Stomach (tissue), 9 donors: ENCODE measurements around the gene IFI6. TPM values are rescaled to one million over a fixed set of nuclear protein-coding genes. Genes with fewer than 3 reads are reported as not detected.
"Not testable (repeated sequence)": the region's sequence is repeated elsewhere in the genome, so short reads cannot be mapped to it uniquely, and the experiment has no call there.

Experiments used
- DNase-seq, 2 donors: peaks; one replicate each; pipeline versions ENCODE4 v3.0.0 to v3.0.0-alpha.2; 2013 to 2019
- H3K27ac ChIP-seq, 5 donors: fragments of 200-600 bp in 4 of 5; sonication (generic) in 4 of 5; one replicate each; pipeline ENCODE4 v1.5.1; 2013 to 2019; ENCODE audit warnings: mild to moderate bottlenecking in 1 of 5, moderate library complexity in 1 of 5
- H3K27me3 ChIP-seq, 3 donors: fragments of 200-600 bp; sonication (generic); one replicate each; pipeline ENCODE4 v1.5.1; 2017 to 2019; ENCODE audit warnings: mixed run types in 1 of 3
- H3K36me3 ChIP-seq, 4 donors: fragments of 200-600 bp; sonication (generic); 1 replicate in 3 of 4; 2 replicates in 1 of 4; pipeline ENCODE4 v1.5.1; 2016 to 2019
- H3K4me1 ChIP-seq, 4 donors: fragments of 200-600 bp; sonication (generic); one replicate each; pipeline ENCODE4 v1.5.1; 2016 to 2019
- H3K4me3 ChIP-seq, 4 donors: fragments of 200-600 bp; sonication (generic) in 3 of 4; one replicate each; pipeline ENCODE4 v1.5.1; 2016 to 2019; ENCODE audit warnings: mild to moderate bottlenecking in 1 of 4
- H3K9me3 ChIP-seq, 4 donors: fragments of 200-600 bp; sonication (generic); one replicate each; pipeline ENCODE4 v1.5.1; 2016 to 2019
- EP300 ChIP-seq: sonication (generic); formaldehyde crosslinking; IDR thresholded peaks from one replicate; pipeline ENCODE4 v1.6.1; 2017; ENCODE audit warnings: antibody characterized with exemption
- POLR2A ChIP-seq, 4 donors: fragments of 450-650 bp; IDR thresholded peaks; one replicate each; pipeline ENCODE4 v1.6.1; 2016; ENCODE audit warnings: antibody characterized with exemption in 4 of 4, control low read depth in 2 of 4, mild to moderate bottlenecking in 1 of 4, moderate library complexity in 1 of 4
- POLR2AphosphoS5 ChIP-seq, 3 donors: sonication (generic); formaldehyde crosslinking; IDR thresholded peaks; one replicate each; pipeline ENCODE4 v1.6.1; 2016; ENCODE audit warnings: antibody characterized with exemption in 3 of 3
- WGBS, 5 donors: extraction: QIAGEN DNeasy Blood & Tissue Kit in 3 of 5; methylation state at CpG; one replicate each; pipeline versions ENCODE4 v1.1.5 to v1.1.7; 2013 to 2018; 5-methylcytosine and 5-hydroxymethylcytosine counted together
- intact Hi-C: fragments of 100-400 bp; cut with DNase I; formaldehyde crosslinking; loops from one replicate; pipeline ENCODE4 v1.15.1; 2023; ENCODE audit warnings: low total_unique reads
- polyA plus RNA-seq, 3 donors: library from polyadenylated mRNA; stranded (reverse); fragments of 200-250 nt; gene quantifications; one replicate each; pipeline ENCODE4 v1.2.3, GENCODE V29; 2013
- total RNA-seq, 5 donors: library from RNA; depleted of rRNA; stranded (reverse); fragments of >200 nt; gene quantifications; one replicate each; pipeline versions ENCODE4 v1.1.0 to v1.2.3, GENCODE V29; 2014 to 2016
- TF ChIP-seq, protein P1 (sequence below), 7 experiments: fragments of 450-650 bp in 4 of 7; fragments of 200-600 bp in 3 of 7; sonication (generic) in 3 of 7; IDR thresholded peaks; one replicate each; pipeline ENCODE4 v1.5.1; 2016 to 2019; ENCODE audit warnings: antibody characterized with exemption in 7 of 7, control low read depth in 2 of 7, mild to moderate bottlenecking in 1 of 7
- donor health status: healthy with polysubstance abuse.
- donor health status: Bipolar disorder and iron deficiency.
- donor health status: healthy.

IFI6 gene
- total and polyA plus RNA-seq, 8 donors: 6.1 to 95.2 (median 40.0) TPM; not detected in 1

DNA sequence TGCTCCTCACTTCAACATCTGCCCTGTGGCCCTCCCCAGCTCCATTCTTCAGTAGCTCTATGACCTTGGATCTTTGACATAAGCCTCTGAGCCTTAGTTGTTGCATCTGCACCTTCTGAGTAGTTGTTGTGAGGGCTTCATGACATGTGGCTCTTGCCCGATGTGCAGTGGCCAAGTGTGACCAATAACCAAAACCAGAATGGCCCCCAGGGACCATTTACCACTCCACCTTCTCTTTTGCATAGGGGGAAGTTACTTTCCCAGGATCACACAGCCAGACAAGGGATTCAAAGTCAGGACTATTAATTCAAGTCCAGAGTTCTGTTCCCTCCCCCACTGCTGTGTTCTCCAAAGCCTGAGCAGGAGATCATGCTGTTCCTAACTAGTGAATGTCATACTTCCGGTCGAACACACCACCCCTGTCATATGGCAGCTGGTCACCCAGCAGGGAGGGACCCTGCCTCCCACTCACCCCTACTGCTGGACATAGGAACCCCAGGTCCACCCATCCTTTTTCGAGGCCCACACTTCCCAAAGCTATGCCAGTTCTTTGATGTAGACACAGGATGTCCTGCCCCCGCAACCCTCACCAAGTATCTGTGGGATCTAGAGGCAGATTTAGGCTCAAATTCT lies 41.0 kb downstream of the IFI6 start:
- Histone ChIP-seq H3K36me3 (no peaks in the 10 kb centered on the region), H3K27me3 (peaks cover 0 to 31% (median 20%) of the 10 kb centered on the region in 3 donors), H3K9me3 (no peaks in the 10 kb centered on the region), H3K4me3 (no peak overlapping the region), H3K27ac (peak overlapping the region; percentile 25 to 86 (median 78)), H3K4me1 (peaks cover 20 to 92% (median 32%) of the 10 kb centered on the region in 4 donors)
- intact Hi-C loops: no loop called here
- DNase-seq: no peak
- TF ChIP-seq POLR2AphosphoS5 (IDR thresholded peaks at IDR 0.05): peak in 1 of 3 donors; percentile 25
- no peak for TF ChIP-seq EP300
- WGBS, 5 donors: 58 to 67% (median 59%) methylated on average over 5 of the region's 5 CpGs

DNA sequence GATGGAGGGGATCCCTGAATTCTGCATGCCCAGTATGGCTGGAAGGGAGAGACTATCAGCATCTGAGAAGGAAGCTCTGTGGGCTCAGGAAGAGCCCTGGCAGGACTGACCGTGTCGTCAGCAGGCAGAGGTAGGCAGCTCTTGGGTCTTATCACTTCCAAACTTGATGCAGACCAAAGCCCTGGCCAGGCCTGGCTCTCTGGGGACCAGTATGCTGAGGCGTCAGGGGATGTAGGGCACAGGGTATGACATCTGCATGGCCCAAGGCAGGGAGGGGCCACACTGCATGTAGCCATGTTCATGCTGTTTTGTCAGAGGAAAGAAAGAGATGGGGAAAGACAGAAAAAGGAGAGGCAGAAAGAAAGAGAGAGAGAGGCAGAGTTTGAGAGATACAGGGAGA lies 43.3 kb downstream of the IFI6 start:
- no peak for DNase-seq
- Histone ChIP-seq H3K36me3 (no peaks in the 10 kb centered on the region), H3K9me3 (no peaks in the 10 kb centered on the region), H3K4me1 (peaks cover 12 to 73% (median 18%) of the 10 kb centered on the region in 4 donors), H3K27ac (peak overlapping the region in 3 of 5 donors; percentile 34 to 86 (median 51)), H3K27me3 (peaks cover 0 to 14% (median 5%) of the 10 kb centered on the region in 3 donors), H3K4me3 (no peak overlapping the region)
- 44 to 63% (median 59%) methylated on average over 3 of the region's 3 CpGs for WGBS, 5 donors
- TF ChIP-seq EP300 (no peak), POLR2A (IDR thresholded peaks at IDR 0.05) (no peak), POLR2AphosphoS5 (IDR thresholded peaks at IDR 0.05) (no peak)
- TF ChIP-seq, protein P1, sequence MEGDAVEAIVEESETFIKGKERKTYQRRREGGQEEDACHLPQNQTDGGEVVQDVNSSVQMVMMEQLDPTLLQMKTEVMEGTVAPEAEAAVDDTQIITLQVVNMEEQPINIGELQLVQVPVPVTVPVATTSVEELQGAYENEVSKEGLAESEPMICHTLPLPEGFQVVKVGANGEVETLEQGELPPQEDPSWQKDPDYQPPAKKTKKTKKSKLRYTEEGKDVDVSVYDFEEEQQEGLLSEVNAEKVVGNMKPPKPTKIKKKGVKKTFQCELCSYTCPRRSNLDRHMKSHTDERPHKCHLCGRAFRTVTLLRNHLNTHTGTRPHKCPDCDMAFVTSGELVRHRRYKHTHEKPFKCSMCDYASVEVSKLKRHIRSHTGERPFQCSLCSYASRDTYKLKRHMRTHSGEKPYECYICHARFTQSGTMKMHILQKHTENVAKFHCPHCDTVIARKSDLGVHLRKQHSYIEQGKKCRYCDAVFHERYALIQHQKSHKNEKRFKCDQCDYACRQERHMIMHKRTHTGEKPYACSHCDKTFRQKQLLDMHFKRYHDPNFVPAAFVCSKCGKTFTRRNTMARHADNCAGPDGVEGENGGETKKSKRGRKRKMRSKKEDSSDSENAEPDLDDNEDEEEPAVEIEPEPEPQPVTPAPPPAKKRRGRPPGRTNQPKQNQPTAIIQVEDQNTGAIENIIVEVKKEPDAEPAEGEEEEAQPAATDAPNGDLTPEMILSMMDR (IDR thresholded peaks at IDR 0.05): no peak
- intact Hi-C loops: no loop called here

- DNase-seq, H3K36me3 ChIP-seq, intact Hi-C loops, H3K4me3 ChIP-seq, H3K9me3 ChIP-seq, H3K27ac ChIP-seq, H3K27me3 ChIP-seq: not testable (repeated sequence)
- H3K4me1 ChIP-seq: peaks cover 5 to 72% (median 9%) of the 10 kb centered on the region in 4 donors
- WGBS, 5 donors: 84 to 96% (median 92%) methylated on average over 4 of the region's 4 CpGs
Observed at GRCh38 chr1:27627733-27628132, 44.3 kb downstream of the IFI6 start.

DNA sequence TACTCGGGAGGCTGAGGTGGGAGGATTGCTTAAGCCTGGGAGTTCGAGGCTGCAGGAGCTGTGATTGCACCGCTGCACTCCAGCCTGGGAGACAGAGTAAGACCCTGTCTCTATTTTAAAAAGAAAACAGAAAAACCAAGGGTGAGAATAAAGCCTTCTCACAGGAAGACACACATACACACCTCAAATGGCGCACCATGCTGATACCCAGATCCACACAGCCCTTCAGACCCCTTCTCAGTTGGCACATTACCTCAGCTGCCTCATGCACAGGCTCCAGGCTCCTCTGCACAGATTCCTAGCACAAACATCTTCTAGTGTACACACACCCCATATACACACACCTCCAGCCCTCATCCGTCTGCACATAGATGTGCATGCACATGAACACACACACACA lies 44.9 kb downstream of the IFI6 start:
- no peak for DNase-seq
- 87 to 94% (median 90%) methylated on average over 5 of the region's 5 CpGs for WGBS, 5 donors
- intact Hi-C loops: no loop called here
- no peaks in the 10 kb centered on the region for H3K36me3 ChIP-seq
- H3K27ac ChIP-seq: peak overlapping the region in 2 of 5 donors; percentile 60 to 69
- TF ChIP-seq, protein P1 (IDR thresholded peaks at IDR 0.05): no peak
- no peak for TF ChIP-seq POLR2A (IDR thresholded peaks at IDR 0.05)
- no peak for TF ChIP-seq POLR2AphosphoS5 (IDR thresholded peaks at IDR 0.05)
- TF ChIP-seq EP300: no peak
- no peaks in the 10 kb centered on the region for H3K9me3 ChIP-seq
- no peak overlapping the region for H3K4me3 ChIP-seq
- H3K4me1 ChIP-seq: peaks cover 3 to 66% (median 5%) of the 10 kb centered on the region in 4 donors
- H3K27me3 ChIP-seq: no peaks in the 10 kb centered on the region

GRCh38 chr1:27626031-27626935 lies 45.7 kb downstream of the IFI6 start:
- peak overlapping the region in 1 of 4 donors; percentile 12 for H3K4me3 ChIP-seq
- H3K4me1 ChIP-seq: peaks cover 0 to 65% (median 6%) of the 10 kb centered on the region in 4 donors
- TF ChIP-seq, protein P1 (IDR thresholded peaks at IDR 0.05): no peak
- no peak for TF ChIP-seq POLR2A (IDR thresholded peaks at IDR 0.05)
- no peak for TF ChIP-seq POLR2AphosphoS5 (IDR thresholded peaks at IDR 0.05)
- no peak for TF ChIP-seq EP300
- H3K27me3 ChIP-seq: no peaks in the 10 kb centered on the region
- H3K9me3 ChIP-seq: no peaks in the 10 kb centered on the region
- no peaks in the 10 kb centered on the region for H3K36me3 ChIP-seq
- peak overlapping the region in 2 of 5 donors; percentile 60 to 69 for H3K27ac ChIP-seq
- intact Hi-C loops: no loop called here
- no peak for DNase-seq
- 80 to 87% (median 81%) methylated on average over 11 of the region's 11 CpGs for WGBS, 5 donors
